Uterus (tissue), 4 donors: ENCODE data around the gene PCBD1. TPM values are rescaled to one million over a fixed set of nuclear protein-coding genes. Genes with fewer than 3 reads are reported as not detected.
A peak's percentile ranks its signal among the peaks of the same experiment; 100 is the strongest.

Experiments used
- DNase-seq, 2 donors: peaks; one replicate each; pipeline ENCODE4 v3.0.0-alpha.2; 2019 to 2020
- H3K27ac ChIP-seq, 2 donors: fragments of 200-600 bp; sonication (generic); 1 replicate in 1 of 2; 2 replicates in 1 of 2; pipeline ENCODE4 v1.5.1; 2016 to 2018
- H3K27me3 ChIP-seq, 2 donors: fragments of 200-600 bp; sonication (generic); one replicate each; pipeline ENCODE4 v1.5.1; 2018 to 2019; ENCODE audit warnings: control low read depth in 1 of 2
- H3K36me3 ChIP-seq, 2 donors: fragments of 200-600 bp; sonication (generic); one replicate each; pipeline ENCODE4 v1.5.1; 2019; ENCODE audit warnings: control low read depth in 1 of 2
- H3K4me1 ChIP-seq, 2 donors: fragments of 200-600 bp; sonication (generic); one replicate each; pipeline ENCODE4 v1.5.1; 2018 to 2019; ENCODE audit warnings: control low read depth in 1 of 2
- H3K4me3 ChIP-seq, 2 donors: fragments of 200-600 bp; sonication (generic); 1 replicate in 1 of 2; 2 replicates in 1 of 2; pipeline ENCODE4 v1.5.1; 2018 to 2019; ENCODE audit warnings: mild to moderate bottlenecking in 1 of 2
- H3K9me3 ChIP-seq, 2 donors: fragments of 200-600 bp; sonication (generic); one replicate each; pipeline ENCODE4 v1.5.1; 2019; ENCODE audit warnings: control low read depth in 1 of 2
- POLR2A ChIP-seq, 2 donors: fragments of 450-650 bp; IDR thresholded peaks; one replicate each; pipeline ENCODE4 v1.6.1; 2016; ENCODE audit warnings: antibody characterized with exemption in 2 of 2, mild to moderate bottlenecking in 1 of 2, moderate library complexity in 1 of 2
- intact Hi-C: fragments of 100-400 bp; cut with DNase I; formaldehyde crosslinking; loops from one replicate; pipeline ENCODE4 v1.15.1; 2023; ENCODE audit warnings: low total_unique reads
- total RNA-seq, 4 donors: library from RNA; depleted of rRNA in 3 of 4; stranded (reverse); fragments of >200 nt in 3 of 4; gene quantifications; one replicate each; pipeline versions ENCODE4 v1.1.0 to v1.2.4, GENCODE V29; 2014 to 2023
- TF ChIP-seq, protein P1 (sequence below), 4 experiments: fragments of 200-600 bp in 2 of 4; fragments of 450-650 bp in 2 of 4; sonication (generic) in 2 of 4; IDR thresholded peaks; one replicate each; pipeline ENCODE4 v1.5.1; 2016 to 2019; ENCODE audit warnings: antibody characterized with exemption in 4 of 4, mild to moderate bottlenecking in 2 of 4, moderate library complexity in 1 of 4
- donor health status: DM: yes; HTN: yes; CAD: no.

PCBD1 gene
- total RNA-seq, 4 donors from 2014 or later = 18.4 to 52.8 (median 27.9) TPM

DNA sequence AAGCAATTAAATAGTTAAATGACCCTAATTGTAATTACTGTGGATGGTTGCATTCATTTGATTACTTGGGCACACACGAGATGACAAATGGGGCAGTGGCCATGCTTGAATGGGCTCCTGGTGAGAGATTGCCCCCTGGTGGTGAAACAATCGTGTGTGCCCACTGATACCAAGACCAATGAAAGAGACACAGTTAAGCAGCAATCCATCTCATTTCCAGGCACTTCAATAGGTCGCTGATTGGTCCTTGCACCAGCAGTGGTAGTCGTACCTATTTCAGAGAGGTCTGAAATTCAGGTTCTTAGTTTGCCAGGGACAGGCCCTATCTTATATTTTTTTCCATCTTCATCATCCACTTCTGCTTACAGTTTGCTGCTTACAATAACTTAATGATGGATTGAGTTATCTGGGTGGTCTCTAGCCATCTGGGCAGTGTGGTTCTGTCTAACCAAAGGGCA is 8.3 kb downstream of the PCBD1 start:
- Histone ChIP-seq H3K4me1 (no peaks in the 10 kb centered on the region), H3K36me3 (no peaks in the 10 kb centered on the region), H3K27ac (no peak overlapping the region), H3K4me3 (no peak overlapping the region), H3K9me3 (no peaks in the 10 kb centered on the region), H3K27me3 (no peaks in the 10 kb centered on the region)
- TF ChIP-seq, protein P1, sequence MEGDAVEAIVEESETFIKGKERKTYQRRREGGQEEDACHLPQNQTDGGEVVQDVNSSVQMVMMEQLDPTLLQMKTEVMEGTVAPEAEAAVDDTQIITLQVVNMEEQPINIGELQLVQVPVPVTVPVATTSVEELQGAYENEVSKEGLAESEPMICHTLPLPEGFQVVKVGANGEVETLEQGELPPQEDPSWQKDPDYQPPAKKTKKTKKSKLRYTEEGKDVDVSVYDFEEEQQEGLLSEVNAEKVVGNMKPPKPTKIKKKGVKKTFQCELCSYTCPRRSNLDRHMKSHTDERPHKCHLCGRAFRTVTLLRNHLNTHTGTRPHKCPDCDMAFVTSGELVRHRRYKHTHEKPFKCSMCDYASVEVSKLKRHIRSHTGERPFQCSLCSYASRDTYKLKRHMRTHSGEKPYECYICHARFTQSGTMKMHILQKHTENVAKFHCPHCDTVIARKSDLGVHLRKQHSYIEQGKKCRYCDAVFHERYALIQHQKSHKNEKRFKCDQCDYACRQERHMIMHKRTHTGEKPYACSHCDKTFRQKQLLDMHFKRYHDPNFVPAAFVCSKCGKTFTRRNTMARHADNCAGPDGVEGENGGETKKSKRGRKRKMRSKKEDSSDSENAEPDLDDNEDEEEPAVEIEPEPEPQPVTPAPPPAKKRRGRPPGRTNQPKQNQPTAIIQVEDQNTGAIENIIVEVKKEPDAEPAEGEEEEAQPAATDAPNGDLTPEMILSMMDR (IDR thresholded peaks at IDR 0.05) = peak; percentile 83 to 94 (median 88)
- TF ChIP-seq POLR2A (IDR thresholded peaks at IDR 0.05) = no peak
- DNase-seq = peak; percentile 66 to 75
- intact Hi-C loops = loop anchor here (5.0 kb wide), 1 partner anchor 63 kb away; the partner anchor contains the start of gene SGPL1

DNA sequence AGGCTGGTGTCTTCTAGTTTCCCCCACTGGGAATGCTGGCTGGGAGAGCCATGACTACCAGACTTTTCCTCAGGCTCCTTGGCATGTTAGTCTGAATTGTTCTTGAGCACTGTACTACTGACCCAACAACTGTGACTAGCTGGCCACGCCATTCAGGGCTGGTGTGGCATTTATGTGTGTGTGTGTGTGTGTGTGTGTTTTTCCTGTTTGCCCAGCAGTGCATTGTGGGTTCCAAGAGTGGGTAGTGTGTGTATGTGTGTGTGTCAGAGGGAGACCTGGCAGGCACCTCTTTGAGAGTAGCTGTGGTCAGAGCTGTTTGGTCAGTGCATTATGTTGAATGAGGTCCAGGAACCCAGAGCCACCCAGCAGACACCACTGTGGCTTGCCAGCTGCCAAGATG is 9.2 kb downstream of the PCBD1 start:
- intact Hi-C loops = no loop called here
- Histone ChIP-seq H3K36me3 (no peaks in the 10 kb centered on the region), H3K4me1 (no peaks in the 10 kb centered on the region), H3K4me3 (no peak overlapping the region), H3K27ac (no peak overlapping the region), H3K27me3 (no peaks in the 10 kb centered on the region), H3K9me3 (no peaks in the 10 kb centered on the region)
- DNase-seq = no peak
- TF ChIP-seq, protein P1 (IDR thresholded peaks at IDR 0.05) = no peak
- no peak for TF ChIP-seq POLR2A (IDR thresholded peaks at IDR 0.05)

DNA sequence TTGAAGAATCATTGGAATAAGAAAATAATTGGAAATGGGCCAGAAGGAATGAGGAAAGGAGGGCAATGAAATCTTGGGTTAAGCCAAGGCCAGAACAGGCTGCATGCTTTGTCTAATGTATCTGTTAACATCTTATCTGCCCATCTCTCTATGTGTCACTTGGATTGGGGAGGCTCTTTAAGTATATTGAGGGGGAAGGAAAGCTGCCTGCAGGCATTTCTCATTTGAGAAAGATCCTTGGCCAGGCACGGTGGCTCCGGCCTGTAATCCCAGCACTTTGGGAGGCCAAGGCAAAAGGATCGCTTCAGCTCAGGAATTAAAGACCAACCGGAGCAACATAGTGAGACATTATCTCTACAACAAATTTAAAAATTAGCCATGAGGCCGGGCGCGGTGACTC is 14.3 kb downstream of the PCBD1 start:
- intact Hi-C loops = no loop called here
- H3K27me3 ChIP-seq = no peaks in the 10 kb centered on the region
- no peak overlapping the region for H3K27ac ChIP-seq
- H3K4me1 ChIP-seq = no peaks in the 10 kb centered on the region
- H3K4me3 ChIP-seq = no peak overlapping the region
- TF ChIP-seq, protein P1 (IDR thresholded peaks at IDR 0.05) = no peak
- TF ChIP-seq POLR2A (IDR thresholded peaks at IDR 0.05) = no peak
- no peaks in the 10 kb centered on the region for H3K9me3 ChIP-seq
- DNase-seq = no peak
- no peaks in the 10 kb centered on the region for H3K36me3 ChIP-seq

DNA sequence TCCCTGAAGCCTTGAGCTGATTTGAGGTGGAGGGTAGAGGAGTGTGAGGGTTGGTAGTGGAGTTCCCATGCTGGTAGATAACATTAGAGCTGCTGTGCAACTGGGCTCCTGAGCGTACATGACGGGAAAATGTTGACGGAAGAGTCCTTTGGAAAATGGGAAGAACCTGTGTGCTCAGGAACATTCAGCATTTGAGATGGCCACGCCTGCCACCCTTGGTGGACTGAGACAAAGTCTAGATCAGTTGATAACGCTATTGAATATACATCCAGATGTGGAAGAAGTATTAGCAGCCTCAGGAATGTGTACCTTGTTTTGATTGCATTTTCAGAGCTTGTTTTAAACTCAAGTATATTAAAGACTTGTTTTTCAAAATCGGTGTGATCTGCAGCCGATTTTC is 16.1 kb downstream of the PCBD1 start:
- Histone ChIP-seq H3K4me3 (no peak overlapping the region), H3K9me3 (no peaks in the 10 kb centered on the region), H3K36me3 (no peaks in the 10 kb centered on the region), H3K27me3 (no peaks in the 10 kb centered on the region), H3K4me1 (no peaks in the 10 kb centered on the region), H3K27ac (no peak overlapping the region)
- no peak for TF ChIP-seq POLR2A (IDR thresholded peaks at IDR 0.05)
- TF ChIP-seq, protein P1 (IDR thresholded peaks at IDR 0.05) = no peak
- DNase-seq = no peak
- intact Hi-C loops = no loop called here

DNA sequence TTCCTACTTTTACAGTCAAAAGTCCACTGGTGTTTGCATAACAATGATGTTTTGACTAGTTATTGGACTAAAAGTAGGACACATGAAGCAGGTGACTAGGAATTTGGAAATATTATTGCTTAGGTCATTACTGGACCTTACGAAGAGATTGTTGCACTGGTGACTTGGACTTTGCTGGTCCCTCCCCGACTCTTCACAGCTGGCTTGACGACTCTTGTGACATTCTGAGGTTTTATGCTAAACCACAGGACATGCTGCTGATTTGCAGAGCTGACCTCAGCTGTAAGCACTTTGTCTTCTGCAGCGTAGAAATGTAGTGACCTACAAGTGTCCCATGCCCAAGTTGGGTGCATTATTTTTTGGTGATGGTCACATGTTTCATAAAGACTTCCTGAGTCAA is 21.9 kb downstream of the PCBD1 start:
- no peak overlapping the region for H3K4me3 ChIP-seq
- TF ChIP-seq POLR2A (IDR thresholded peaks at IDR 0.05) = no peak
- TF ChIP-seq, protein P1 (IDR thresholded peaks at IDR 0.05) = no peak
- H3K27ac ChIP-seq = no peak overlapping the region
- H3K36me3 ChIP-seq = no peaks in the 10 kb centered on the region
- H3K4me1 ChIP-seq = no peaks in the 10 kb centered on the region
- intact Hi-C loops = no loop called here
- H3K9me3 ChIP-seq = no peaks in the 10 kb centered on the region
- H3K27me3 ChIP-seq = no peaks in the 10 kb centered on the region
- no peak for DNase-seq
